ENCODE results near the gene OSTM1. TPM values are rescaled to one million over a fixed set of nuclear protein-coding genes. Genes with fewer than 3 reads are reported as not detected.

OSTM1 gene
- 10 to 100 TPM; 10.0 to 19.2 (median 14.7) TPM for total RNA-seq
- 1 to 10 TPM; 6.2 to 7.9 TPM for polyA plus RNA-seq

- intact Hi-C loops (cut with DNase I) = no loop called here
- whole genome bisulfite sequencing, 2 donors = 0 to 1% methylated on average over 70 to 86 of the region's 86 CpGs
- DNase-seq = peak; percentile 86 to 99 (median 95)
- ATAC-seq = peak; percentile 99 to 100 (median 100)
- no peak for FAIRE-seq
- no peaks in the 10 kb centered on the region for H3K36me3 ChIP-seq
- TF ChIP-seq, protein P1, sequence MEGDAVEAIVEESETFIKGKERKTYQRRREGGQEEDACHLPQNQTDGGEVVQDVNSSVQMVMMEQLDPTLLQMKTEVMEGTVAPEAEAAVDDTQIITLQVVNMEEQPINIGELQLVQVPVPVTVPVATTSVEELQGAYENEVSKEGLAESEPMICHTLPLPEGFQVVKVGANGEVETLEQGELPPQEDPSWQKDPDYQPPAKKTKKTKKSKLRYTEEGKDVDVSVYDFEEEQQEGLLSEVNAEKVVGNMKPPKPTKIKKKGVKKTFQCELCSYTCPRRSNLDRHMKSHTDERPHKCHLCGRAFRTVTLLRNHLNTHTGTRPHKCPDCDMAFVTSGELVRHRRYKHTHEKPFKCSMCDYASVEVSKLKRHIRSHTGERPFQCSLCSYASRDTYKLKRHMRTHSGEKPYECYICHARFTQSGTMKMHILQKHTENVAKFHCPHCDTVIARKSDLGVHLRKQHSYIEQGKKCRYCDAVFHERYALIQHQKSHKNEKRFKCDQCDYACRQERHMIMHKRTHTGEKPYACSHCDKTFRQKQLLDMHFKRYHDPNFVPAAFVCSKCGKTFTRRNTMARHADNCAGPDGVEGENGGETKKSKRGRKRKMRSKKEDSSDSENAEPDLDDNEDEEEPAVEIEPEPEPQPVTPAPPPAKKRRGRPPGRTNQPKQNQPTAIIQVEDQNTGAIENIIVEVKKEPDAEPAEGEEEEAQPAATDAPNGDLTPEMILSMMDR (IDR thresholded peaks at IDR 0.05) = no peak
- H3K9me3 ChIP-seq = no peaks in the 10 kb centered on the region
- peak within 1 kb of the TSS; percentile 72 to 85 (median 80) for H3K27ac ChIP-seq
- peaks cover 3 to 8% (median 6%) of the 10 kb centered on the region in 3 donors for H3K4me1 ChIP-seq
- H3K4me3 ChIP-seq = peak within 1 kb of the TSS; percentile 95 to 99 (median 98)
- H3K27me3 ChIP-seq = no peaks in the 10 kb centered on the region
Observed at GRCh38 chr6:108074359-108075144, at the start of gene OSTM1. OSTM1 (minus strand) TSS chr6:108074741; CDS start chr6:108074651, 90 bp downstream.

- Histone ChIP-seq H3K27me3 (no peaks in the 10 kb centered on the region), H3K27ac (no peak overlapping the region), H3K36me3 (no peaks in the 10 kb centered on the region), H3K4me1 (peaks cover 0 to 9% (median 4%) of the 10 kb centered on the region in 3 donors), H3K4me3 (no peak overlapping the region), H3K9me3 (no peaks in the 10 kb centered on the region)
- TF ChIP-seq, protein P1 (IDR thresholded peaks at IDR 0.05) = no peak
- intact Hi-C loops (cut with DNase I) = loop anchor here in 1 of 3 donors (5.0 kb wide), 1 partner anchor 408 kb away; no protein-coding TSS in a partner anchor
- WGBS, 2 donors = 52 to 54% methylated on average over 7 of the region's 7 CpGs
- DNase-seq (no peak), ATAC-seq (no peak), FAIRE-seq (no peak)
Observed at GRCh38 chr6:108123946-108124345, 49.4 kb upstream of the OSTM1 start.

GRCh38 chr6:108123481-108123929 lies 49.0 kb upstream of the OSTM1 start:
- 48 to 52% methylated on average over 13 of the region's 13 CpGs for WGBS, 2 donors
- H3K9me3 ChIP-seq = no peaks in the 10 kb centered on the region
- no peak for ATAC-seq
- peaks cover 0 to 9% (median 4%) of the 10 kb centered on the region in 3 donors for H3K4me1 ChIP-seq
- no peak for FAIRE-seq
- H3K27ac ChIP-seq = no peak overlapping the region
- TF ChIP-seq, protein P1 (IDR thresholded peaks at IDR 0.05) = no peak
- no peaks in the 10 kb centered on the region for H3K36me3 ChIP-seq
- no peak for DNase-seq
- H3K4me3 ChIP-seq = no peak overlapping the region
- no peaks in the 10 kb centered on the region for H3K27me3 ChIP-seq
- intact Hi-C loops (cut with DNase I) = loop anchor here in 1 of 3 donors (5.0 kb wide), 1 partner anchor 409 kb away; no protein-coding TSS in a partner anchor

DNA sequence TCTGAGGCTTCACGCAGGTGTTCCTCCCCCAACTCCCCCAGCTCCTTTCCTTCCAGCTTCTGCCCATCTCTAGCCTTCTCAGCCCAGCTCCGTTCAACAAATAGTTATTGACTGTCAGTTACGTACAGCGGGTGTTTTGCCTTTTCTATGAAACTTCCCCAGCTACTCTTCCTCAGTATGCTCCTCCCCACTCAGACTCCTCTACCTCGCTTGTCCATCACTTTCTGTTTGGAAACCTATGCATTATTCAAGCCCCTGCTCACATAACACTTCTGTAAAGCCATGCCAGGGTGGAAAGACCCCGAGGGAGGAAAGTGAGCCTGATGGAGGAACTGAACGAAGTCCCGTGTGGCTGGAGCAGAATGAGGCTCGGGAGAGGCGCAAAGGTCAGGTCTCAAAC lies 47.1 kb upstream of the OSTM1 start:
- H3K36me3 ChIP-seq = no peaks in the 10 kb centered on the region
- TF ChIP-seq, protein P1 (IDR thresholded peaks at IDR 0.05) = no peak
- intact Hi-C loops (cut with DNase I) = loop anchor here in 1 of 3 donors (5.0 kb wide), 1 partner anchor 411 kb away; no protein-coding TSS in a partner anchor
- no peaks in the 10 kb centered on the region for H3K9me3 ChIP-seq
- FAIRE-seq (no peak), DNase-seq (no peak), ATAC-seq (no peak)
- H3K27ac ChIP-seq = no peak overlapping the region
- peaks cover 0 to 6% (median 0%) of the 10 kb centered on the region in 3 donors for H3K4me1 ChIP-seq
- WGBS, 2 donors = 63 to 73% methylated on average over 10 of the region's 10 CpGs
- H3K27me3 ChIP-seq = peaks cover 0 to 7% (median 4%) of the 10 kb centered on the region in 4 donors
- H3K4me3 ChIP-seq = no peak overlapping the region
